ENCODE data around the gene NES.

The NES gene, protein sequence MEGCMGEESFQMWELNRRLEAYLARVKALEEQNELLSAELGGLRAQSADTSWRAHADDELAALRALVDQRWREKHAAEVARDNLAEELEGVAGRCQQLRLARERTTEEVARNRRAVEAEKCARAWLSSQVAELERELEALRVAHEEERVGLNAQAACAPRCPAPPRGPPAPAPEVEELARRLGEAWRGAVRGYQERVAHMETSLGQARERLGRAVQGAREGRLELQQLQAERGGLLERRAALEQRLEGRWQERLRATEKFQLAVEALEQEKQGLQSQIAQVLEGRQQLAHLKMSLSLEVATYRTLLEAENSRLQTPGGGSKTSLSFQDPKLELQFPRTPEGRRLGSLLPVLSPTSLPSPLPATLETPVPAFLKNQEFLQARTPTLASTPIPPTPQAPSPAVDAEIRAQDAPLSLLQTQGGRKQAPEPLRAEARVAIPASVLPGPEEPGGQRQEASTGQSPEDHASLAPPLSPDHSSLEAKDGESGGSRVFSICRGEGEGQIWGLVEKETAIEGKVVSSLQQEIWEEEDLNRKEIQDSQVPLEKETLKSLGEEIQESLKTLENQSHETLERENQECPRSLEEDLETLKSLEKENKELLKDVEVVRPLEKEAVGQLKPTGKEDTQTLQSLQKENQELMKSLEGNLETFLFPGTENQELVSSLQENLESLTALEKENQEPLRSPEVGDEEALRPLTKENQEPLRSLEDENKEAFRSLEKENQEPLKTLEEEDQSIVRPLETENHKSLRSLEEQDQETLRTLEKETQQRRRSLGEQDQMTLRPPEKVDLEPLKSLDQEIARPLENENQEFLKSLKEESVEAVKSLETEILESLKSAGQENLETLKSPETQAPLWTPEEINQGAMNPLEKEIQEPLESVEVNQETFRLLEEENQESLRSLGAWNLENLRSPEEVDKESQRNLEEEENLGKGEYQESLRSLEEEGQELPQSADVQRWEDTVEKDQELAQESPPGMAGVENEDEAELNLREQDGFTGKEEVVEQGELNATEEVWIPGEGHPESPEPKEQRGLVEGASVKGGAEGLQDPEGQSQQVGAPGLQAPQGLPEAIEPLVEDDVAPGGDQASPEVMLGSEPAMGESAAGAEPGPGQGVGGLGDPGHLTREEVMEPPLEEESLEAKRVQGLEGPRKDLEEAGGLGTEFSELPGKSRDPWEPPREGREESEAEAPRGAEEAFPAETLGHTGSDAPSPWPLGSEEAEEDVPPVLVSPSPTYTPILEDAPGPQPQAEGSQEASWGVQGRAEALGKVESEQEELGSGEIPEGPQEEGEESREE (N-terminal part only)

DNA sequence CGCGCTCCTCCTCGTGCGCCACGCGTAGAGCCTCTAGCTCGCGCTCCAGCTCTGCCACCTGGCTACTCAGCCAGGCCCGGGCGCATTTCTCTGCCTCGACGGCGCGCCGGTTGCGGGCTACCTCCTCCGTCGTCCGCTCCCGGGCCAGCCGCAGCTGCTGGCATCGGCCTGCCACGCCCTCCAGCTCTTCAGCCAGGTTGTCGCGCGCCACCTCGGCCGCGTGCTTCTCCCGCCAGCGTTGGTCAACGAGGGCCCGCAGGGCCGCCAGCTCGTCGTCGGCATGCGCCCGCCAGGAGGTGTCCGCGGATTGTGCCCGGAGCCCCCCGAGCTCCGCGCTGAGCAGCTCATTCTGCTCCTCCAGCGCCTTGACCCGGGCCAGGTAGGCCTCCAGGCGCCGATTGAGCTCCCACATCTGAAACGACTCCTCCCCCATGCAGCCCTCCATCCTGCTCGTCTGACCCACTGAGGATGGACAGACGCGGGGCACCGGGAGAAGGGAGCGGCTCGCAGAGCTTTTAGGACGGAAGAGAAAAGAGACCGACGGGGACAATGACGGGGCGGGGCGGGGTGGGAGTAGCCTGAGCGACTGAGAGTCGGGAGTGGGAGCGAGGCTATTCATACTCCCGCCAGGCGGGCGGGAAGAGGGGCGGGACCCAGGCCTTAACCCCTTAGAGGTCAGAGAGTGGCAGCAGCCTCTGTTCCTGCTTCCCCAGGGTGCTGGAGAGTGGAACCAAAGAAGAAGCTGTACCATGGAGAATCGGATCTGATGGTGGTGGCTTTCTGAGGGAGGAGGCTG is at the start of gene NES:
NES (minus strand) TSS at position 588 of the 796 bp plus-strand sequence; CDS start at position 445, 143 bp downstream.
- TF ChIP-seq, protein P1, sequence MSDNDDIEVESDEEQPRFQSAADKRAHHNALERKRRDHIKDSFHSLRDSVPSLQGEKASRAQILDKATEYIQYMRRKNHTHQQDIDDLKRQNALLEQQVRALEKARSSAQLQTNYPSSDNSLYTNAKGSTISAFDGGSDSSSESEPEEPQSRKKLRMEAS (IDR thresholded peaks at IDR 0.05): peak; percentile 96
- no peak for TF ChIP-seq CEBPB (IDR thresholded peaks at IDR 0.05)

DNA sequence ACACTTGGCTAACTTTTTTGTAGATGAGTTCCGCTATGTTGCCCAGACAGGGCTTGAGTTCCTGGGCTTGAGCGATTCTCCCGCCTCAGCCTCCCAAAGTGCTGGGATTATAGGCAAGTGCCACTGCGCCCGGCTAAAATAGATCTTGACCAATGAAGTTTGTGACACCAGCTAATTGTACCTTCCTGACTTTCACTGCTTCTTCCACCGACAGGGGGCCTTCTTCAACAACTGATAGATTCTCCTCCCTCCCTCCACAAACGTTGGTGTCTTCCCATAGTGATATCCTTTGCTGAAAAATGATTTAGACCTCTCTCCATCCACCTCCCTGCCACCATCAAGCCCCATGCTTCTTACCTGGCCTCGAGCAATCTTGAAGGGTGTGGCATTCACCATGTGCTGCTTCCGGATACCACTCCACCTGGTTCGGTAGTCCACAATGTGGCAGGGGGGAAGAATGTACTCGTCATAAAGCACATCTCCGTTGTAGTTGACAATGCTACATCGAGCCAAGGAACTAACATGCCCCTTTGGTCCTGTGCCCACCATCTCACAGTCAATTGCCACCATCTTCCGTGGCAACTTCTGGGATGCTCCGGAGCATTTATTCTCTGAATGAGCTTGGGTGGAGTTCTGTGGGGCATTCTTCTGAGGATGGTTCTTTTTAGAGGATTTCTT is 49.5 kb upstream of the NES start:
- no peak for TF ChIP-seq NFIC (IDR thresholded peaks at IDR 0.05)
- TF ChIP-seq RAD21 (IDR thresholded peaks at IDR 0.05; ENCODE audit: low read depth): peak; percentile 25; the same call in 1 of the 2 replicates

DNA sequence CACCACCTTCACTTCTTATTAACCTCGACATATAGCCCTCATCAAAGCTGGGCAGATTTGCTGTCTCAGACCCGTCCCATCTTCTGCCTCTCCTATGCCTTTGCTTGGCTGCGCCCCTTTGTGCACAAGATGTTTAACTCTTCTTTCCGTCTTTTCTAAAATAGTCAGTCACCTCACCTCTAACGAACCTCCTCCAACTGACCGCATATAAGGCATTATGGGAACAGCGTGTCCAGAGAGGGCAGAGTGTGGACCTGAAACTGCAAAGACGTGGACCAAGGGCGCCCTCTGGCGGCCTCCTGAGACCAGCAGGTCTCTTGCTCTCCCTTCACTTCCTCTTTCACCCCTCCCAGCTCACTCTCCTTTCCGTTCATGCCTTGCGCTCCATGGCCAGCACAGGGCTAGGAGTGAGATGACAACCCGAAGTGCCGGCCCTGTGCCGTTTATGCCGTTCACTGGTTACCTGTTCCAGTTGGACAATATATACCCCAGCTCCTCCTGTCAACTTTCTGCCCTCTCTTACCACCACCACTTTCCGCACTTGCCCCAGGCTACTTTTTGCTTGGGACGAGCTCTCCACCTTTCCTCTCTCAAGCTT is 48.6 kb upstream of the NES start:
- TF ChIP-seq RAD21 (IDR thresholded peaks at IDR 0.05; ENCODE audit: low read depth) (peak; percentile 84), CREB1 (IDR thresholded peaks at IDR 0.05; ENCODE audit: low read depth) (no peak)

DNA sequence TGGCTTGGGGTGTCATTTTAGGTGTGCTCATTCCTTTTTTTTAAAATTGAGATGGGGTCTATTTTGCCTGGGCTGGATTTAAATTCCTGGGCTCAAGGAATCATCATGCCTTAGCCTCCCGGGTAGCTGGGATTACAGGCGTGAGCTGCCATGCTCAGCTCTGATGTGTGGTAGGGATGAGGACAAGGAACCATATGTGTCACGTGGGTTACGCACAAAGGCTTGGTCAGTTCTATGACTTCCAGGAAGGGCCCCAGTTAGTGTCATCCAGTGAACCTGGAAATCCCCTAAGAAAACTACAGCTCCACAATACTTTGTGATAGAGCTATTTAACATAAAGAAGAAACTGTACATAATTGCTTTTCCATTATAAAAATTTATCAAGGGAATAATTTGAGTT is 44.3 kb upstream of the NES start:
- TF ChIP-seq TEAD4 (IDR thresholded peaks at IDR 0.05) (no peak), TAF1 (IDR thresholded peaks at IDR 0.05; ENCODE audit: low read depth) (no peak), ZBTB7A (IDR thresholded peaks at IDR 0.05; ENCODE audit: low read depth) (no peak)
- TF ChIP-seq, protein P1 (IDR thresholded peaks at IDR 0.05): no peak

DNA sequence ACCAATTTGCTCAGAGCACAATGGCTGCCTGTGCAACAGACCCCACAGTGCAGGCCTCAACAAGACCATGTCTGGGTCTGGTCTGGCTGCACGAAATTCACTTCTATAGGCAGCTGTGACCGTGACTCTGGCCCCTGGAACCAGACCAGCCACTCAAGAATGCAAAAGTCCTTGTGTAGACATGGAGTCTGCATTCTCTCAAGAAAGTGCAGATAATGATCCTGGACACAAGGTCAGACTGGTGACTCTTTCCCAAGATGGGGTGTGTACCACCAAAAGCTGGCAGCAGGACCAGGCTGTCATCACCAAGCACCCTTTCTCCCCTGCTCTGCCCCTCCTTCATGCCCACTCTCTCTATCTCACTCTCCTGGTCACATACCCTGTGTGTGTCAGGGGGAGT is 43.9 kb upstream of the NES start:
- TF ChIP-seq CEBPB (IDR thresholded peaks at IDR 0.05) (no peak), FOXM1 (IDR thresholded peaks at IDR 0.05; ENCODE audit: borderline replicate concordance, low read depth) (no peak), TCF12 (IDR thresholded peaks at IDR 0.05; ENCODE audit: low read depth) (no peak), NFIC (IDR thresholded peaks at IDR 0.05) (no peak), EGR1 (IDR thresholded peaks at IDR 0.05) (no peak), EP300 (IDR thresholded peaks at IDR 0.05; ENCODE audit: borderline replicate concordance) (no peak), YY1 (IDR thresholded peaks at IDR 0.05; ENCODE audit: low read depth) (no peak), CREB1 (IDR thresholded peaks at IDR 0.05; ENCODE audit: low read depth) (no peak), ZBTB7A (IDR thresholded peaks at IDR 0.05; ENCODE audit: low read depth) (no peak), RAD21 (IDR thresholded peaks at IDR 0.05; ENCODE audit: low read depth) (no peak), TEAD4 (IDR thresholded peaks at IDR 0.05) (no peak), TAF1 (IDR thresholded peaks at IDR 0.05; ENCODE audit: low read depth) (no peak)
- TF ChIP-seq, protein P1 (IDR thresholded peaks at IDR 0.05): no peak
- TF ChIP-seq, protein P2, sequence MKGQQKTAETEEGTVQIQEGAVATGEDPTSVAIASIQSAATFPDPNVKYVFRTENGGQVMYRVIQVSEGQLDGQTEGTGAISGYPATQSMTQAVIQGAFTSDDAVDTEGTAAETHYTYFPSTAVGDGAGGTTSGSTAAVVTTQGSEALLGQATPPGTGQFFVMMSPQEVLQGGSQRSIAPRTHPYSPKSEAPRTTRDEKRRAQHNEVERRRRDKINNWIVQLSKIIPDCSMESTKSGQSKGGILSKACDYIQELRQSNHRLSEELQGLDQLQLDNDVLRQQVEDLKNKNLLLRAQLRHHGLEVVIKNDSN (IDR thresholded peaks at IDR 0.05): no peak
- TF ChIP-seq, protein P3, sequence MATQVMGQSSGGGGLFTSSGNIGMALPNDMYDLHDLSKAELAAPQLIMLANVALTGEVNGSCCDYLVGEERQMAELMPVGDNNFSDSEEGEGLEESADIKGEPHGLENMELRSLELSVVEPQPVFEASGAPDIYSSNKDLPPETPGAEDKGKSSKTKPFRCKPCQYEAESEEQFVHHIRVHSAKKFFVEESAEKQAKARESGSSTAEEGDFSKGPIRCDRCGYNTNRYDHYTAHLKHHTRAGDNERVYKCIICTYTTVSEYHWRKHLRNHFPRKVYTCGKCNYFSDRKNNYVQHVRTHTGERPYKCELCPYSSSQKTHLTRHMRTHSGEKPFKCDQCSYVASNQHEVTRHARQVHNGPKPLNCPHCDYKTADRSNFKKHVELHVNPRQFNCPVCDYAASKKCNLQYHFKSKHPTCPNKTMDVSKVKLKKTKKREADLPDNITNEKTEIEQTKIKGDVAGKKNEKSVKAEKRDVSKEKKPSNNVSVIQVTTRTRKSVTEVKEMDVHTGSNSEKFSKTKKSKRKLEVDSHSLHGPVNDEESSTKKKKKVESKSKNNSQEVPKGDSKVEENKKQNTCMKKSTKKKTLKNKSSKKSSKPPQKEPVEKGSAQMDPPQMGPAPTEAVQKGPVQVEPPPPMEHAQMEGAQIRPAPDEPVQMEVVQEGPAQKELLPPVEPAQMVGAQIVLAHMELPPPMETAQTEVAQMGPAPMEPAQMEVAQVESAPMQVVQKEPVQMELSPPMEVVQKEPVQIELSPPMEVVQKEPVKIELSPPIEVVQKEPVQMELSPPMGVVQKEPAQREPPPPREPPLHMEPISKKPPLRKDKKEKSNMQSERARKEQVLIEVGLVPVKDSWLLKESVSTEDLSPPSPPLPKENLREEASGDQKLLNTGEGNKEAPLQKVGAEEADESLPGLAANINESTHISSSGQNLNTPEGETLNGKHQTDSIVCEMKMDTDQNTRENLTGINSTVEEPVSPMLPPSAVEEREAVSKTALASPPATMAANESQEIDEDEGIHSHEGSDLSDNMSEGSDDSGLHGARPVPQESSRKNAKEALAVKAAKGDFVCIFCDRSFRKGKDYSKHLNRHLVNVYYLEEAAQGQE (IDR thresholded peaks at IDR 0.05; ENCODE audit: low read depth): no peak

DNA sequence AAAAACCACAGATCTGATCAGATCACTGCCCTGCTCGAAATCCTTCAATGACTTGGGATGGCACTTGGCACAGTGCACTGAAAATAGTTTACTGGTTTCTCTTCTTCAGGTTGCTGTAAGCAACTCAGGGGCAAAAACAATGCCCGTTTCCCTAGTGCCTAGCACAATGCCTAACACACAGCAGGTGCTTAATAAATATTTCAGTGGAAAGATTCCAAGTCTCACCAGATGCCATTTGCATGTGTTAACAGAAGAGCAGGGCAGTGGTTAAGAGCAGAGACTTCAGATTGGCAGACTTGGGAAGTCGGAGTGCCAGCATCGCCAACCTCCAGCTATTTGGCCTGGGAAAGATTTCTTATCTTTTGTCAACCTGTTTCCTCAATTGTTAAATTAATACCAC is 40.1 kb upstream of the NES start:
- TF ChIP-seq NFIC (IDR thresholded peaks at IDR 0.05) (peak; percentile 50; the same call in 1 of the 2 replicates), TAF1 (IDR thresholded peaks at IDR 0.05; ENCODE audit: low read depth) (no peak)

All from Ishikawa (cell line).